Neural cell (in vitro differentiated cells): ENCODE measurements around the gene GLCE. TPM values are rescaled to one million over a fixed set of nuclear protein-coding genes. Genes with fewer than 3 reads are reported as not detected.

ENCODE experiments used
- H2AFZ ChIP-seq: fragments of 200-600, 300-800 bp; sonication (generic), shearing (Covaris generic); 2 replicates; pipeline ENCODE4 v1.6.0; 2014; ENCODE audit warnings: low read depth, mild to moderate bottlenecking, antibody characterized with exemption, low read length, moderate library complexity
- H3F3A ChIP-seq: fragments of 200-600 bp; shearing (Covaris generic); 2 replicates; pipeline ENCODE4 v1.6.1; 2016; ENCODE audit warnings: mild to moderate bottlenecking, moderate library complexity, mixed read lengths, antibody characterized with exemption, low read length; ENCODE audit not compliant: insufficient read depth, poor library complexity, severe bottlenecking
- H3K27ac ChIP-seq: fragments of 200-600, 300-800 bp; sonication (generic), shearing (Covaris generic); 2 replicates; pipeline ENCODE4 v1.5.1; 2014; ENCODE audit warnings: mild to moderate bottlenecking, low read length, moderate library complexity
- H3K27me3 ChIP-seq: fragments of 300-800, 200-600 bp; sonication (generic), shearing (Covaris generic); 2 replicates; pipeline ENCODE4 v1.6.0; 2014; ENCODE audit warnings: mild to moderate bottlenecking, low read depth, low read length, moderate library complexity; ENCODE audit not compliant: insufficient read depth
- H3K36me3 ChIP-seq: fragments of 300-800, 200-600 bp; sonication (generic), shearing (Covaris generic); 2 replicates; pipeline ENCODE4 v1.5.1; 2014; ENCODE audit warnings: mild to moderate bottlenecking, antibody characterized with exemption, low read length, moderate library complexity; ENCODE audit not compliant: insufficient read depth
- H3K4me2 ChIP-seq: fragments of 300-800, 200-600 bp; sonication (generic), shearing (Covaris generic); 2 replicates; pipeline ENCODE4 v1.6.0; 2014; ENCODE audit warnings: mild to moderate bottlenecking, low read length
- H3K4me3 ChIP-seq: fragments of 300-800, 200-600 bp; sonication (generic), shearing (Covaris generic); 2 replicates; pipeline ENCODE4 v1.5.1; 2014; ENCODE audit warnings: mild to moderate bottlenecking, low read length, moderate library complexity
- H3K79me2 ChIP-seq: fragments of 200-600 bp; shearing (Covaris generic); replicated peaks from 2 replicates; pipeline ENCODE4 v1.6.0; 2014; ENCODE audit warnings: mild to moderate bottlenecking, low read length, moderate library complexity; ENCODE audit not compliant: insufficient read depth
- H3K9ac ChIP-seq: fragments of 300-800, 200-600 bp; sonication (generic), shearing (Covaris generic); 2 replicates; pipeline ENCODE4 v1.6.1; 2016; ENCODE audit warnings: mild to moderate bottlenecking, low read length, mixed read lengths
- H3K9me2 ChIP-seq: fragments of 200-600 bp; shearing (Covaris generic); 2 replicates; pipeline ENCODE4 v1.6.1; 2016; ENCODE audit warnings: mild to moderate bottlenecking, low read length, mixed read lengths; ENCODE audit not compliant: insufficient read depth
- H3K9me3 ChIP-seq: fragments of 200-600, 300-800 bp; sonication (generic), shearing (Covaris generic); 2 replicates; pipeline ENCODE4 v1.6.1; 2016; ENCODE audit warnings: mild to moderate bottlenecking, mixed run types, low read length, moderate library complexity, mixed read lengths
- H4K20me1 ChIP-seq: fragments of 200-600 bp; shearing (Covaris generic); 2 replicates; pipeline ENCODE4 v1.6.1; 2016; ENCODE audit warnings: mild to moderate bottlenecking, mixed run types; ENCODE audit not compliant: insufficient read depth
- EP300 ChIP-seq: fragments of 450-650 bp; conservative IDR thresholded peaks from 2 replicates; pipeline ENCODE4 v1.6.1; 2014; ENCODE audit warnings: antibody characterized with exemption, mild to moderate bottlenecking, moderate library complexity; ENCODE audit not compliant: poor library complexity, severe bottlenecking
- EZH2 ChIP-seq: fragments of 200-600, 300-800 bp; shearing (Covaris generic), sonication (generic); IDR thresholded peaks from 2 replicates; pipeline ENCODE4 v1.6.1; 2014; ENCODE audit warnings: antibody characterized with exemption, low read length, borderline replicate concordance, mild to moderate bottlenecking; ENCODE audit not compliant: insufficient read depth, poor library complexity, severe bottlenecking
- MXI1 ChIP-seq: fragments of 450-650 bp; conservative IDR thresholded peaks from 2 replicates; pipeline ENCODE4 v1.6.1; 2014; ENCODE audit warnings: antibody characterized with exemption, mild to moderate bottlenecking; ENCODE audit not compliant: poor library complexity, severe bottlenecking
- POLR2AphosphoS5 ChIP-seq: IDR thresholded peaks from 2 replicates; pipeline ENCODE4 v1.6.1; 2012
- RAD21 ChIP-seq: fragments of 450-650 bp; conservative IDR thresholded peaks from 2 replicates; pipeline ENCODE4 v1.6.1; 2014; ENCODE audit warnings: antibody characterized with exemption, mild to moderate bottlenecking, moderate library complexity
- SMC3 ChIP-seq: fragments of 450-650 bp; conservative IDR thresholded peaks from 2 replicates; pipeline ENCODE4 v1.6.1; 2014; ENCODE audit warnings: antibody characterized with exemption, mild to moderate bottlenecking, moderate library complexity; ENCODE audit not compliant: poor library complexity
- TAF1 ChIP-seq: IDR thresholded peaks from 2 replicates; pipeline ENCODE4 v1.6.1; 2012; ENCODE audit warnings: low read depth
- polyA plus RNA-seq: library from polyadenylated mRNA; depleted of rRNA; stranded (reverse); fragments of >200 nt; gene quantifications from 2 replicates; pipeline ENCODE4 v1.2.3, GENCODE V29; 2014
- TF ChIP-seq, protein P1 (sequence below): fragments of 450-650 bp; IDR thresholded peaks from 2 replicates; pipeline ENCODE4 v1.5.1; 2014; ENCODE audit warnings: antibody characterized with exemption, mild to moderate bottlenecking, moderate library complexity; ENCODE audit not compliant: poor library complexity, severe bottlenecking
- TF ChIP-seq, protein P2 (sequence below): IDR thresholded peaks from 2 replicates; pipeline ENCODE4 v1.6.1; 2012; ENCODE audit warnings: borderline replicate concordance

GLCE gene
- polyA plus RNA-seq, 1 donor from 2014 or later, result 31.5 TPM

DNA sequence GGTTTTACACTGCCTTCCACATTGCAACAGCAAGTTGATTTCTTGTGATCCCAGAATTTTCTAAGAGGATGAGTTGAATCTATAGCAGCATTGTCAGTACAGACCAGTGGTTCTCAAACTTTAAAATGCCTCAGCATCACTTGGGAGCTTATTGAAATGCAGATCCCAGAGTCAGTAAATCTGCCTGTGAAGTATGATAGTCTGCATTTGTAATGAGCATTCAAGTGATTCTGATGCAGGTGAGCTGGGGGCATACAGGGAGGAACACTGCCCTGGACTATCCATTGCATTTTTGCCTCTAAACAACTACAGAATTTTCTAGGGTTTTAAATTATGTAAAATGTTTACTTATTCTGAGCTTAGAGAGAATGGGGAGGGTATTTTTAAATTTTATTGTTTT is 110.8 kb downstream of the GLCE start:
- no peaks in the 10 kb centered on the region for H4K20me1 ChIP-seq
- H3K27ac ChIP-seq, result no peak overlapping the region
- H3K9ac ChIP-seq, result no peak overlapping the region
- no peaks in the 10 kb centered on the region for H3K27me3 ChIP-seq
- H3K79me2 ChIP-seq, result no peaks in the 10 kb centered on the region
- H3K9me3 ChIP-seq, result no peaks in the 10 kb centered on the region
- no peaks in the 10 kb centered on the region for H3F3A ChIP-seq
- H2AFZ ChIP-seq, result no peak overlapping the region
- no peaks in the 10 kb centered on the region for H3K9me2 ChIP-seq
- no peak overlapping the region for H3K4me3 ChIP-seq
- no peak for TF ChIP-seq TAF1
- TF ChIP-seq MXI1, result no peak
- TF ChIP-seq, protein P1, sequence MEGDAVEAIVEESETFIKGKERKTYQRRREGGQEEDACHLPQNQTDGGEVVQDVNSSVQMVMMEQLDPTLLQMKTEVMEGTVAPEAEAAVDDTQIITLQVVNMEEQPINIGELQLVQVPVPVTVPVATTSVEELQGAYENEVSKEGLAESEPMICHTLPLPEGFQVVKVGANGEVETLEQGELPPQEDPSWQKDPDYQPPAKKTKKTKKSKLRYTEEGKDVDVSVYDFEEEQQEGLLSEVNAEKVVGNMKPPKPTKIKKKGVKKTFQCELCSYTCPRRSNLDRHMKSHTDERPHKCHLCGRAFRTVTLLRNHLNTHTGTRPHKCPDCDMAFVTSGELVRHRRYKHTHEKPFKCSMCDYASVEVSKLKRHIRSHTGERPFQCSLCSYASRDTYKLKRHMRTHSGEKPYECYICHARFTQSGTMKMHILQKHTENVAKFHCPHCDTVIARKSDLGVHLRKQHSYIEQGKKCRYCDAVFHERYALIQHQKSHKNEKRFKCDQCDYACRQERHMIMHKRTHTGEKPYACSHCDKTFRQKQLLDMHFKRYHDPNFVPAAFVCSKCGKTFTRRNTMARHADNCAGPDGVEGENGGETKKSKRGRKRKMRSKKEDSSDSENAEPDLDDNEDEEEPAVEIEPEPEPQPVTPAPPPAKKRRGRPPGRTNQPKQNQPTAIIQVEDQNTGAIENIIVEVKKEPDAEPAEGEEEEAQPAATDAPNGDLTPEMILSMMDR, result no peak
- no peak for TF ChIP-seq POLR2AphosphoS5
- TF ChIP-seq SMC3, result no peak
- TF ChIP-seq, protein P2, sequence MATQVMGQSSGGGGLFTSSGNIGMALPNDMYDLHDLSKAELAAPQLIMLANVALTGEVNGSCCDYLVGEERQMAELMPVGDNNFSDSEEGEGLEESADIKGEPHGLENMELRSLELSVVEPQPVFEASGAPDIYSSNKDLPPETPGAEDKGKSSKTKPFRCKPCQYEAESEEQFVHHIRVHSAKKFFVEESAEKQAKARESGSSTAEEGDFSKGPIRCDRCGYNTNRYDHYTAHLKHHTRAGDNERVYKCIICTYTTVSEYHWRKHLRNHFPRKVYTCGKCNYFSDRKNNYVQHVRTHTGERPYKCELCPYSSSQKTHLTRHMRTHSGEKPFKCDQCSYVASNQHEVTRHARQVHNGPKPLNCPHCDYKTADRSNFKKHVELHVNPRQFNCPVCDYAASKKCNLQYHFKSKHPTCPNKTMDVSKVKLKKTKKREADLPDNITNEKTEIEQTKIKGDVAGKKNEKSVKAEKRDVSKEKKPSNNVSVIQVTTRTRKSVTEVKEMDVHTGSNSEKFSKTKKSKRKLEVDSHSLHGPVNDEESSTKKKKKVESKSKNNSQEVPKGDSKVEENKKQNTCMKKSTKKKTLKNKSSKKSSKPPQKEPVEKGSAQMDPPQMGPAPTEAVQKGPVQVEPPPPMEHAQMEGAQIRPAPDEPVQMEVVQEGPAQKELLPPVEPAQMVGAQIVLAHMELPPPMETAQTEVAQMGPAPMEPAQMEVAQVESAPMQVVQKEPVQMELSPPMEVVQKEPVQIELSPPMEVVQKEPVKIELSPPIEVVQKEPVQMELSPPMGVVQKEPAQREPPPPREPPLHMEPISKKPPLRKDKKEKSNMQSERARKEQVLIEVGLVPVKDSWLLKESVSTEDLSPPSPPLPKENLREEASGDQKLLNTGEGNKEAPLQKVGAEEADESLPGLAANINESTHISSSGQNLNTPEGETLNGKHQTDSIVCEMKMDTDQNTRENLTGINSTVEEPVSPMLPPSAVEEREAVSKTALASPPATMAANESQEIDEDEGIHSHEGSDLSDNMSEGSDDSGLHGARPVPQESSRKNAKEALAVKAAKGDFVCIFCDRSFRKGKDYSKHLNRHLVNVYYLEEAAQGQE, result no peak
- no peak for TF ChIP-seq EP300
- no peak for TF ChIP-seq RAD21
- TF ChIP-seq EZH2, result no peak
- H3K36me3 ChIP-seq, result no peaks in the 10 kb centered on the region
- no peak overlapping the region for H3K4me2 ChIP-seq

DNA sequence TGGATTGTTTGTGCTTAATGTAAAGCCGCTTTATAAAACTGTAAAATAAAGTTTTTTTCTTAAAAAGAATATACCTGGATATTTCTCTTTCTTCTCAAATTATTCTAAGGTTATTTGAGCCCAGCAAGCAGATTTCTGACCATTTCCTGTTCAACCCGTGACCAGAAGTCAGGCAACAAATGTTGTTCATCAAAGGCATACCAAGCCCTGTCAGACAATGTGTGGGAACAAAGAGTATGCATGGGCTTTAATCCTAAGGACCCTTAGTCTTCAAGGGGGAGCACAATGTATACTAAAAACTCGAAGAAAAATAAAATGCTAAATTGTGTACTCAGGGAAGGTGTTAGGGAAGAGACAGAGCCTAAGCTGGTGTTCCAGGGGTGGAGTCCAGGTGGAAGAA is 111.7 kb downstream of the GLCE start:
- Histone ChIP-seq H3K9me2 (no peaks in the 10 kb centered on the region), H2AFZ (no peak overlapping the region), H4K20me1 (no peaks in the 10 kb centered on the region), H3K36me3 (no peaks in the 10 kb centered on the region), H3K4me3 (no peak overlapping the region), H3K27ac (no peak overlapping the region), H3K9ac (no peak overlapping the region), H3K4me2 (no peak overlapping the region), H3K79me2 (no peaks in the 10 kb centered on the region), H3K9me3 (no peaks in the 10 kb centered on the region), H3K27me3 (no peaks in the 10 kb centered on the region), H3F3A (no peaks in the 10 kb centered on the region)
- TF ChIP-seq EP300, result no peak
- no peak for TF ChIP-seq EZH2
- no peak for TF ChIP-seq POLR2AphosphoS5
- no peak for TF ChIP-seq SMC3
- TF ChIP-seq, protein P2, result no peak
- no peak for TF ChIP-seq TAF1
- no peak for TF ChIP-seq MXI1
- TF ChIP-seq RAD21, result no peak
- TF ChIP-seq, protein P1, result no peak
